Activated naive CD4-positive, alpha-beta T cell treated with anti-CD3 and anti-CD28 coated beads, Interleukin-2, amount 10 ng/mL, durations not matched to agents 7 days and 5 days (primary cell): ENCODE results near the gene LGR5.
A peak's percentile ranks its signal among the peaks of the same experiment; 100 is the strongest.

Experiments used
- CTCF ChIA-PET: fragments of 350-600 bp; sonication (Branson Sonifier 250); formaldehyde crosslinking; loops from one replicate; lab custom pipeline; 2021; ENCODE audit warnings: antibody characterized with exemption; lab: Charles Lee
- DNase-seq: peaks from one replicate; pipeline ENCODE4 v3.0.0-alpha.2; 2020
- H3K27ac Mint-ChIP-seq: one replicate; pipeline ENCODE4 v1.8.0; 2021; ENCODE audit warnings: mild to moderate bottlenecking, moderate library complexity, mixed read lengths
- H3K27me3 Mint-ChIP-seq: one replicate; pipeline ENCODE4 v1.8.0; 2021; ENCODE audit warnings: mild to moderate bottlenecking, mixed read lengths
- H3K36me3 Mint-ChIP-seq: one replicate; pipeline ENCODE4 v1.8.0; 2021; ENCODE audit warnings: mixed read lengths
- H3K4me1 Mint-ChIP-seq: one replicate; pipeline ENCODE4 v1.8.0; 2021; ENCODE audit warnings: mixed read lengths
- H3K4me3 Mint-ChIP-seq: one replicate; pipeline ENCODE4 v1.8.0; 2021; ENCODE audit warnings: mild to moderate bottlenecking, moderate library complexity, mixed read lengths
- H3K9me3 Mint-ChIP-seq: one replicate; pipeline ENCODE4 v1.8.0; 2021; ENCODE audit warnings: mixed read lengths

Gene LGR5

GRCh38 chr12:71594214-71594948 is 154.8 kb downstream of the LGR5 start:
- H3K27ac Mint-ChIP-seq, result no peak overlapping the region
- no peaks in the 10 kb centered on the region for H3K36me3 Mint-ChIP-seq
- DNase-seq, result no peak
- CTCF ChIA-PET, result interaction anchor here (1.4 kb wide), 1 partner anchor 11 kb away, joined by 4 read pairs; no protein-coding TSS in a partner anchor
- no peaks in the 10 kb centered on the region for H3K4me1 Mint-ChIP-seq
- H3K4me3 Mint-ChIP-seq, result no peak overlapping the region
- peaks cover under 1% of the 10 kb centered on the region for H3K9me3 Mint-ChIP-seq
- H3K27me3 Mint-ChIP-seq, result peaks cover 29% of the 10 kb centered on the region

GRCh38 chr12:71599210-71599609 is 159.6 kb downstream of the LGR5 start:
- Mint-ChIP-seq H3K36me3 (no peaks in the 10 kb centered on the region), H3K27ac (no peak overlapping the region), H3K4me1 (no peaks in the 10 kb centered on the region), H3K4me3 (no peak overlapping the region), H3K27me3 (peaks cover 20% of the 10 kb centered on the region), H3K9me3 (peaks cover 6% of the 10 kb centered on the region)
- CTCF ChIA-PET, result no interaction called here
- no peak for DNase-seq

GRCh38 chr12:71601546-71601945 is 161.9 kb downstream of the LGR5 start:
- CTCF ChIA-PET, result no interaction called here
- peaks cover 12% of the 10 kb centered on the region for H3K36me3 Mint-ChIP-seq
- no peaks in the 10 kb centered on the region for H3K4me1 Mint-ChIP-seq

GRCh38 chr12:71602761-71603577 is 163.4 kb downstream of the LGR5 start:
- H3K9me3 Mint-ChIP-seq, result peaks cover 6% of the 10 kb centered on the region
- peaks cover 24% of the 10 kb centered on the region for H3K36me3 Mint-ChIP-seq
- no peak for DNase-seq
- peaks cover 5% of the 10 kb centered on the region for H3K27me3 Mint-ChIP-seq
- CTCF ChIA-PET, result interaction anchor here (1.4 kb wide), 1 partner anchor 145 kb away, joined by 3 read pairs; no protein-coding TSS in a partner anchor
- H3K27ac Mint-ChIP-seq, result no peak overlapping the region
- no peaks in the 10 kb centered on the region for H3K4me1 Mint-ChIP-seq
- H3K4me3 Mint-ChIP-seq, result no peak overlapping the region

More at GRCh38 chr12:71601546-71601945, 161.9 kb downstream of the LGR5 start:
- DNase-seq, result no peak
- no peak overlapping the region for H3K27ac Mint-ChIP-seq
- peaks cover 9% of the 10 kb centered on the region for H3K27me3 Mint-ChIP-seq
- H3K4me3 Mint-ChIP-seq, result no peak overlapping the region
- H3K9me3 Mint-ChIP-seq, result peaks cover 6% of the 10 kb centered on the region

- DNase-seq, result no peak
- Mint-ChIP-seq H3K27me3 (peaks cover 5% of the 10 kb centered on the region), H3K9me3 (no peaks in the 10 kb centered on the region), H3K36me3 (peaks cover 40% of the 10 kb centered on the region), H3K4me3 (no peak overlapping the region), H3K4me1 (peaks cover 4% of the 10 kb centered on the region), H3K27ac (no peak overlapping the region)
- CTCF ChIA-PET, result interaction anchor here (1.5 kb wide), 1 partner anchor 10 kb away, joined by 4 read pairs; no protein-coding TSS in a partner anchor
These were observed 165.4 kb downstream of the LGR5 start for GRCh38 chr12:71605039-71605438.

GRCh38 chr12:71607494-71608330 is 168.1 kb downstream of the LGR5 start:
- Mint-ChIP-seq H3K4me3 (no peak overlapping the region), H3K4me1 (peaks cover 16% of the 10 kb centered on the region), H3K27ac (no peak overlapping the region), H3K9me3 (no peaks in the 10 kb centered on the region), H3K27me3 (no peaks in the 10 kb centered on the region), H3K36me3 (peaks cover 60% of the 10 kb centered on the region)
- CTCF ChIA-PET, result interaction anchor here (1.1 kb wide), 1 partner anchor 12 kb away, joined by 3 read pairs; no protein-coding TSS in a partner anchor
- DNase-seq, result no peak

- Mint-ChIP-seq H3K27me3 (no peaks in the 10 kb centered on the region), H3K4me3 (no peak overlapping the region), H3K4me1 (peaks cover 16% of the 10 kb centered on the region), H3K27ac (peak overlapping the region; percentile 74), H3K36me3 (peaks cover 71% of the 10 kb centered on the region), H3K9me3 (no peaks in the 10 kb centered on the region)
- no peak for DNase-seq
- CTCF ChIA-PET, result interaction anchor here (0.8 kb wide), 1 partner anchor 877 kb away, joined by 3 read pairs; no protein-coding TSS in a partner anchor
These were observed 170.6 kb downstream of the LGR5 start for GRCh38 chr12:71610031-71610795.

- DNase-seq, result no peak
- Mint-ChIP-seq H3K27ac (no peak overlapping the region), H3K36me3 (peaks cover 68% of the 10 kb centered on the region), H3K4me3 (no peak overlapping the region), H3K4me1 (peaks cover 13% of the 10 kb centered on the region), H3K27me3 (no peaks in the 10 kb centered on the region), H3K9me3 (no peaks in the 10 kb centered on the region)
- CTCF ChIA-PET, result no interaction called here
These were observed 182.3 kb downstream of the LGR5 start for GRCh38 chr12:71621938-71622337.

- Mint-ChIP-seq H3K9me3 (no peaks in the 10 kb centered on the region), H3K27me3 (no peaks in the 10 kb centered on the region), H3K27ac (peak overlapping the region; percentile 14), H3K4me1 (peaks cover 13% of the 10 kb centered on the region), H3K36me3 (peaks cover 65% of the 10 kb centered on the region), H3K4me3 (no peak overlapping the region)
- CTCF ChIA-PET, result interaction anchor here (0.5 to 1.8 kb wide), 3 partner anchors 12 to 125 kb away, joined by 3 to 16 read pairs (median 3); no protein-coding TSS in a partner anchor
- DNase-seq, result no peak
These were observed 185.9 kb downstream of the LGR5 start for GRCh38 chr12:71625476-71625875.

GRCh38 chr12:71626098-71626497 is 186.5 kb downstream of the LGR5 start:
- Mint-ChIP-seq H3K4me3 (no peak overlapping the region), H3K27ac (peak overlapping the region; percentile 40), H3K27me3 (no peaks in the 10 kb centered on the region), H3K36me3 (peaks cover 62% of the 10 kb centered on the region), H3K9me3 (no peaks in the 10 kb centered on the region), H3K4me1 (peaks cover 13% of the 10 kb centered on the region)
- DNase-seq, result no peak
- CTCF ChIA-PET, result interaction anchor here (0.5 to 1.8 kb wide), 2 partner anchors 11 to 121 kb away, joined by 3 to 16 read pairs; no protein-coding TSS in a partner anchor

GRCh38 chr12:71626768-71627167 is 187.2 kb downstream of the LGR5 start:
- peak overlapping the region; percentile 42 for H3K27ac Mint-ChIP-seq
- no peak for DNase-seq
- peaks cover 58% of the 10 kb centered on the region for H3K36me3 Mint-ChIP-seq
- H3K27me3 Mint-ChIP-seq, result no peaks in the 10 kb centered on the region
- CTCF ChIA-PET, result interaction anchor here (1.8 kb wide), 1 partner anchor 10 kb away, joined by 16 read pairs; no protein-coding TSS in a partner anchor
- H3K4me3 Mint-ChIP-seq, result no peak overlapping the region
- H3K4me1 Mint-ChIP-seq, result peaks cover 13% of the 10 kb centered on the region
- no peaks in the 10 kb centered on the region for H3K9me3 Mint-ChIP-seq

GRCh38 chr12:71627438-71628002 is 187.9 kb downstream of the LGR5 start:
- peaks cover 13% of the 10 kb centered on the region for H3K4me1 Mint-ChIP-seq
- no peak overlapping the region for H3K4me3 Mint-ChIP-seq
- no peaks in the 10 kb centered on the region for H3K27me3 Mint-ChIP-seq
- CTCF ChIA-PET, result interaction anchor here (1.0 kb wide), 1 partner anchor 9 kb away, joined by 7 read pairs; no protein-coding TSS in a partner anchor
- no peak for DNase-seq
- peaks cover 58% of the 10 kb centered on the region for H3K36me3 Mint-ChIP-seq
- no peak overlapping the region for H3K27ac Mint-ChIP-seq
- H3K9me3 Mint-ChIP-seq, result no peaks in the 10 kb centered on the region
